A673 (cell line): ENCODE results near the gene KRT7. TPM values are rescaled to one million over a fixed set of nuclear protein-coding genes. Genes with fewer than 3 reads are reported as not detected.

Experiments used
- BruUV-seq: library from RNA; stranded (reverse); fragments of 400-500 nt; replicated peaks from 2 replicates; lab custom pipeline; 2021; lab: Mats Ljungman, UMichigan
- CTCF ChIA-PET: fragments of 300-600 bp; sonication (Branson Sonifier 250); formaldehyde crosslinking; loops from one replicate; lab custom pipeline; 2022; ENCODE audit warnings: antibody characterized with exemption; lab: Charles Lee
- POLR2A ChIA-PET: fragments of 300-600 bp; sonication (Branson Sonifier 250); formaldehyde crosslinking; loops from one replicate; lab custom pipeline; 2022; ENCODE audit warnings: antibody characterized with exemption; ENCODE audit not compliant: low non-redundant PET; lab: Charles Lee
- DNase-seq: peaks from one replicate; pipeline ENCODE4 v3.0.0-alpha.2; 2015; ENCODE audit warnings: low spot score
- H3K27ac ChIP-seq: fragments of 200-600 bp; sonication (generic); 2 replicates; pipeline ENCODE4 v1.5.1; 2016; ENCODE audit warnings: mixed run types, low read depth, mild to moderate bottlenecking, mixed read lengths, antibody characterized with exemption, low read length; ENCODE audit not compliant: poor library complexity, severe bottlenecking
- H3K27me3 ChIP-seq: fragments of 200-600 bp; sonication (generic); replicated peaks from 2 replicates; pipeline ENCODE4 v1.6.1; 2017; ENCODE audit warnings: mixed run types, low read depth, mild to moderate bottlenecking, mixed read lengths, antibody characterized with exemption, low read length; ENCODE audit not compliant: insufficient read depth, poor library complexity
- H3K36me3 ChIP-seq: fragments of 200-600 bp; sonication (generic); 2 replicates; pipeline ENCODE4 v1.6.1; 2016; ENCODE audit warnings: mixed run types, mild to moderate bottlenecking, mixed read lengths, antibody characterized with exemption, low read length; ENCODE audit not compliant: insufficient read depth, poor library complexity, severe bottlenecking
- H3K4me1 ChIP-seq: fragments of 200-600 bp; sonication (generic); 2 replicates; pipeline ENCODE4 v1.6.1; 2017; ENCODE audit warnings: mixed run types, mild to moderate bottlenecking, mixed read lengths, antibody characterized with exemption, low read length; ENCODE audit not compliant: insufficient read depth, poor library complexity, severe bottlenecking
- H3K4me3 ChIP-seq: fragments of 200-600 bp; sonication (generic); 2 replicates; pipeline ENCODE4 v1.5.1; 2016; ENCODE audit warnings: low read depth, mixed run types, mild to moderate bottlenecking, mixed read lengths, low read length; ENCODE audit not compliant: poor library complexity, severe bottlenecking
- H3K9me3 ChIP-seq: fragments of 200-600 bp; sonication (generic); 2 replicates; pipeline ENCODE4 v1.6.1; 2016; ENCODE audit warnings: mixed run types, low read depth, mild to moderate bottlenecking, mixed read lengths, antibody characterized with exemption, low read length; ENCODE audit not compliant: poor library complexity, severe bottlenecking
- CTCF ChIP-seq: fragments of 300-800, 200-600 bp; sonication (generic); conservative IDR thresholded peaks from 2 replicates; pipeline ENCODE4 v1.5.1; 2017; ENCODE audit warnings: low read depth, mild to moderate bottlenecking, antibody characterized with exemption, low read length, moderate library complexity, mixed read lengths
- EZH2 ChIP-seq: fragments of 200-600 bp; sonication (generic); IDR thresholded peaks from 2 replicates; pipeline ENCODE4 v1.6.1; 2017; ENCODE audit warnings: borderline replicate concordance, low read depth, mild to moderate bottlenecking, mixed read lengths, antibody characterized with exemption, low read length; ENCODE audit not compliant: poor library complexity, severe bottlenecking
- intact Hi-C: fragments of 100-400 bp; cut with micrococcal nuclease; formaldehyde crosslinking; loops from one replicate; pipeline ENCODE4 v1.10.0; 2022; ENCODE audit not compliant: unreplicated experiment
- total RNA-seq: library from RNA; stranded (reverse); gene quantifications from 2 replicates; pipeline ENCODE4 v1.2.3, GENCODE V29; 2021

KRT7 gene
- total RNA-seq, 1 experiment from 2014 or later: 1.0 TPM

DNA sequence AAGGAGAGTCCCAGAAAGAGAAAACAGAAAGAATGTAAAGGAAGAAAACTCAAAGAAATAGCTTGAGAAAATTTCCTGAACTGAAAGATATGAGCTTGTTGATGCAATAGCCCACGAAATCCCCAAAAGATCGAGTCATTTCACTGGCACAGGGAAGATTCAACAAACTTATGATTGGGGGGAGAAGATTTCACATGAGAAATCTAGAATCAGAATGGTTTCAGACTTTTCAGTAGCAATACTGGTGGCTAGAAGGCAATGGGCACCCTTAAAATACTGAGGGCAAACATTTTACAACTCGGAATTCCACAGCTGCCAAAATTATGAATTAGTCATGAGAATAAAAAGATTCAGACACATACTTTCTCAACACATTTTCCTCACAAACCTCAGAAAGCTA lies 8.9 kb upstream of the KRT7 start:
- Histone ChIP-seq H3K9me3 (no peaks in the 10 kb centered on the region), H3K4me3 (no peak overlapping the region), H3K27ac (no peak overlapping the region), H3K4me1 (no peaks in the 10 kb centered on the region), H3K36me3 (no peaks in the 10 kb centered on the region), H3K27me3 (peaks cover 4% of the 10 kb centered on the region)
- no peak for DNase-seq
- intact Hi-C loops: no loop called here
- CTCF ChIA-PET: no interaction called here
- POLR2A ChIA-PET: no interaction called here
- no peak for TF ChIP-seq CTCF
- no peak for TF ChIP-seq EZH2
- no TSS peak for BruUV-seq

DNA sequence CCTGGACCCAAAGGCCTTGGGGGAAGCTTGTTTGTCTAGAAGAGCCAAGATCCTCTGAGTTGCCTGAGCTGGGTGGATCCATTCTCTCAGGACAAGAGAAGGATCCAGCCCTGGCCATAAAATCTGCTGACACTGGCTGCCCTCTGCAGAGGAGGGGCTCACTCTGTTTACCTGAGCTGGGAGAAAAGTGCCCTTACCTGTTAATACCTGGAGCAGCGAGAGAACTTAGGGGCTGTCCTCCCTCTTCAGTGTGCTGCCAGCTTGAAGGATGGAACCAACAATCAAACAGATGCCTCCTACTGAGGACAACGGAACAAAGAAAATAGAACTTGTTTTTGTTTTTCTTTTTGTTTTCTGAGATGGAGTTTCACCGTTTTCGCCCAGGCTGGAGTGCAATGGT lies 7.3 kb upstream of the KRT7 start:
- intact Hi-C loops: no loop called here
- DNase-seq: no peak
- Histone ChIP-seq H3K36me3 (no peaks in the 10 kb centered on the region), H3K4me1 (no peaks in the 10 kb centered on the region), H3K27ac (no peak overlapping the region), H3K4me3 (no peak overlapping the region), H3K9me3 (no peaks in the 10 kb centered on the region), H3K27me3 (peaks cover 4% of the 10 kb centered on the region)
- BruUV-seq: no TSS peak
- ChIA-PET POLR2A (no interaction called here), CTCF (interaction anchor here (0.6 kb wide), 1 partner anchor 90 kb away, joined by 3 read pairs; no protein-coding TSS in a partner anchor)
- TF ChIP-seq CTCF: no peak
- no peak for TF ChIP-seq EZH2

- no peaks in the 10 kb centered on the region for H3K4me1 ChIP-seq
- intact Hi-C loops: no loop called here
- no peaks in the 10 kb centered on the region for H3K36me3 ChIP-seq
- H3K4me3 ChIP-seq: no peak overlapping the region
- POLR2A ChIA-PET: no interaction called here
- DNase-seq: no peak
- no peak for TF ChIP-seq EZH2
- TF ChIP-seq CTCF: no peak
- H3K27me3 ChIP-seq: peaks cover 4% of the 10 kb centered on the region
- CTCF ChIA-PET: no interaction called here
- no peak overlapping the region for H3K27ac ChIP-seq
- no peaks in the 10 kb centered on the region for H3K9me3 ChIP-seq
- BruUV-seq: no TSS peak
Measured at GRCh38 chr12:52226446-52226845, 6.6 kb upstream of the KRT7 start.
